Parathyroid adenoma (tissue), 2 donors: ENCODE results near the gene ADAMTSL1.
A peak's percentile ranks its signal among the peaks of the same experiment; 100 is the strongest.

Source experiments
- H2AFZ ChIP-seq: fragments of 300-600 bp; sonication (generic); one replicate; pipeline ENCODE4 v1.7.0; 2017; ENCODE audit warnings: antibody characterized with exemption, mild to moderate bottlenecking
- H3K27ac ChIP-seq: fragments of 300-600 bp; sonication (generic); one replicate; pipeline ENCODE4 v1.7.0; 2017
- H3K27me3 ChIP-seq: fragments of 300-600 bp; sonication (generic); one replicate; pipeline ENCODE4 v1.7.0; 2017; ENCODE audit warnings: low read length; ENCODE audit not compliant: control insufficient read depth, insufficient read depth
- H3K36me3 ChIP-seq: fragments of 300-600 bp; sonication (generic); one replicate; pipeline ENCODE4 v1.7.0; 2017; ENCODE audit warnings: low read length; ENCODE audit not compliant: control insufficient read depth, insufficient read depth
- H3K4me1 ChIP-seq: fragments of 300-600 bp; sonication (generic); one replicate; pipeline ENCODE4 v1.7.0; 2017; ENCODE audit warnings: control low read depth
- H3K4me2 ChIP-seq: fragments of 300-600 bp; sonication (generic); one replicate; pipeline ENCODE4 v1.7.0; 2017; ENCODE audit warnings: low read length
- H3K4me3 ChIP-seq: fragments of 300-600 bp; sonication (generic); one replicate; pipeline ENCODE4 v1.7.0; 2017; ENCODE audit warnings: low read depth, low read length
- H3K79me2 ChIP-seq: fragments of 300-600 bp; sonication (generic); one replicate; pipeline ENCODE4 v1.7.0; 2017; ENCODE audit warnings: control low read depth
- H3K9ac ChIP-seq: fragments of 300-600 bp; sonication (generic); one replicate; pipeline ENCODE4 v1.7.0; 2017; ENCODE audit warnings: mild to moderate bottlenecking
- H3K9me3 ChIP-seq: fragments of 300-600 bp; sonication (generic); one replicate; pipeline ENCODE4 v1.7.0; 2017; ENCODE audit warnings: low read length; ENCODE audit not compliant: control insufficient read depth
- CTCF ChIP-seq: fragments of 300-600 bp; sonication (generic); IDR thresholded peaks from one replicate; pipeline ENCODE4 v1.7.0; 2017; ENCODE audit warnings: antibody characterized with exemption, mild to moderate bottlenecking
- donor health status: primary hyperparathyroidism.

ADAMTSL1 gene

GRCh38 chr9:18718393-18718792 is 244.4 kb downstream of the ADAMTSL1 start:
- H3K4me3 ChIP-seq: no peak overlapping the region
- no peak for TF ChIP-seq CTCF
- H3K79me2 ChIP-seq: no peaks in the 10 kb centered on the region
- H3K4me2 ChIP-seq: no peak overlapping the region
- no peak overlapping the region for H2AFZ ChIP-seq
- H3K27ac ChIP-seq: no peak overlapping the region
- H3K9me3 ChIP-seq: no peaks in the 10 kb centered on the region
- H3K36me3 ChIP-seq: no peaks in the 10 kb centered on the region
- no peaks in the 10 kb centered on the region for H3K27me3 ChIP-seq
- no peak overlapping the region for H3K9ac ChIP-seq
- peaks cover 10% of the 10 kb centered on the region for H3K4me1 ChIP-seq

GRCh38 chr9:18718932-18719331 is 245.0 kb downstream of the ADAMTSL1 start:
- Histone ChIP-seq H2AFZ (no peak overlapping the region), H3K4me2 (no peak overlapping the region), H3K9ac (no peak overlapping the region), H3K9me3 (no peaks in the 10 kb centered on the region), H3K27me3 (no peaks in the 10 kb centered on the region), H3K27ac (no peak overlapping the region), H3K36me3 (no peaks in the 10 kb centered on the region), H3K4me3 (no peak overlapping the region), H3K4me1 (peaks cover 10% of the 10 kb centered on the region), H3K79me2 (no peaks in the 10 kb centered on the region)
- no peak for TF ChIP-seq CTCF

GRCh38 chr9:18720691-18721090 is 246.7 kb downstream of the ADAMTSL1 start:
- TF ChIP-seq CTCF: no peak
- H3K27me3 ChIP-seq: no peaks in the 10 kb centered on the region
- H3K4me2 ChIP-seq: no peak overlapping the region
- no peak overlapping the region for H3K9ac ChIP-seq
- peak overlapping the region; percentile 60 for H2AFZ ChIP-seq
- H3K9me3 ChIP-seq: no peaks in the 10 kb centered on the region
- H3K4me3 ChIP-seq: no peak overlapping the region
- H3K79me2 ChIP-seq: no peaks in the 10 kb centered on the region
- H3K4me1 ChIP-seq: peaks cover 10% of the 10 kb centered on the region
- peak overlapping the region; percentile 51 for H3K27ac ChIP-seq
- no peaks in the 10 kb centered on the region for H3K36me3 ChIP-seq

GRCh38 chr9:18721267-18721994 is 247.5 kb downstream of the ADAMTSL1 start:
- no peaks in the 10 kb centered on the region for H3K79me2 ChIP-seq
- H3K4me1 ChIP-seq: peaks cover 10% of the 10 kb centered on the region
- no peaks in the 10 kb centered on the region for H3K9me3 ChIP-seq
- H3K9ac ChIP-seq: no peak overlapping the region
- H2AFZ ChIP-seq: peak overlapping the region; percentile 60
- no peaks in the 10 kb centered on the region for H3K36me3 ChIP-seq
- TF ChIP-seq CTCF: no peak
- H3K27me3 ChIP-seq: no peaks in the 10 kb centered on the region
- peak overlapping the region; percentile 53 for H3K27ac ChIP-seq
- no peak overlapping the region for H3K4me3 ChIP-seq
- H3K4me2 ChIP-seq: no peak overlapping the region

GRCh38 chr9:18721995-18722310 is 248.0 kb downstream of the ADAMTSL1 start:
- Histone ChIP-seq H3K9me3 (no peaks in the 10 kb centered on the region), H3K4me3 (no peak overlapping the region), H3K79me2 (no peaks in the 10 kb centered on the region), H3K9ac (no peak overlapping the region), H3K4me1 (peaks cover 10% of the 10 kb centered on the region), H3K27ac (peak overlapping the region; percentile 53), H3K27me3 (no peaks in the 10 kb centered on the region), H2AFZ (no peak overlapping the region), H3K36me3 (no peaks in the 10 kb centered on the region), H3K4me2 (no peak overlapping the region)
- TF ChIP-seq CTCF: no peak
